GM18502 (cell line): ENCODE data around the gene ZNF845.
"Not testable (repeated sequence)": the region's sequence is repeated elsewhere in the genome, so short reads cannot be mapped to it uniquely, and the experiment has no call there.

ENCODE experiments used
- ATAC-seq: cut with Tn5 transposase; IDR thresholded peaks from one replicate; pipeline ENCODE4 v1.9.1; 2021; ENCODE audit warnings: mild to moderate bottlenecking; ENCODE audit not compliant: unreplicated experiment, poor library complexity

The ZNF845 gene

DNA sequence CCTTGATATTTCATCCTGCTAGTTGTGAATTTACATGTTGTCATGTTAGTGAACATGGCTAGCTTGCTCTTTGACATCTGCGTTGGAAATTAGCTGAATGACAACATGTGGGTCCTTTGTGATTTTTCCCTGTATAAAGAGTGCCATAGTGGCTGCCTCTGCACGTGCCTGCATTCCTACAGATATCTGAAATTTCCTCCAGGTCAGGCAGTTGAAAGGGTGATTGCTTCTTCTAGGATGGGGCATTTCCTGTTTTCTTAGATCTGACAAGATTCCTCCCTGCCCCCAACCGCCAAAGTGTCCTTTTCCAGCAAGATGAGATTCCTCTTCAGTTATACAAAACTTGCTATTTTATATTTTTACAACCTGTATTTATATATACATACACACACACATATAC, 40.7 kb downstream of the ZNF845 start:
- no peak for ATAC-seq

DNA sequence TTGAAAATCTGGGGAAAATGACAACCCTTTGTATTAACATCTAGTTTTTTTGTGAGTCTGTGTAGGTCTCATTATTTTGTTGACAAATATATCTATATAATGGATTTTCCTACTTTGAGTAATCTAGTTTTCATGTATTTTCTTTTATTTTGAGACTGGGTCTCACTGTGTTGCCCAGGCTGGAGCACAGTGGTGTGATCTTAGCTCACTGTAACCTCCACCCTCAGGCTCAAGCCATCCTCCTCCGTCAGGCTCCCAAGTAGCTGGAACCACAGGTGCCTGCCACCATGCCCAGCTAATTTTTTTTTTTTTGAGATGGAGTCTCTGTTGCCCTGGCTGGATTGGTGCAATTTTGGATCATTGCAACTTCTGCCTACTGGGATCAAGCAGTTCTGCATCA, 41.2 kb downstream of the ZNF845 start:
- ATAC-seq: no peak

DNA sequence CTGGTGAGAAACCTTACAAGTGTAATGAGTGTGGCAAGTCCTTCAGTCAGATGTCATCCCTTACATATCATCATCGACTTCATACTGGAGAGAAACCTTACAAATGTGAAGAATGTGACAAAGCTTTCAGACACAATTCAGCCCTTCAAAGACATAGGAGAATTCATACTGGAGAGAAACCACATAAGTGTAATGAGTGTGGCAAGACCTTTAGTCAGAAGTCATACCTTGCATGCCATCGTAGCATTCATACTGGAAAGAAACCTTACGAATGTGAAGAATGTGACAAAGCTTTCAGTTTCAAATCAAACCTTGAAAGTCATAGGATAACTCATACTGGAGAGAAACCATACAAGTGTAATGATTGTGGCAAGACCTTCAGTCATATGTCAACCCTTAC, 47.8 kb downstream of the ZNF845 start:
- ATAC-seq: no peak

DNA sequence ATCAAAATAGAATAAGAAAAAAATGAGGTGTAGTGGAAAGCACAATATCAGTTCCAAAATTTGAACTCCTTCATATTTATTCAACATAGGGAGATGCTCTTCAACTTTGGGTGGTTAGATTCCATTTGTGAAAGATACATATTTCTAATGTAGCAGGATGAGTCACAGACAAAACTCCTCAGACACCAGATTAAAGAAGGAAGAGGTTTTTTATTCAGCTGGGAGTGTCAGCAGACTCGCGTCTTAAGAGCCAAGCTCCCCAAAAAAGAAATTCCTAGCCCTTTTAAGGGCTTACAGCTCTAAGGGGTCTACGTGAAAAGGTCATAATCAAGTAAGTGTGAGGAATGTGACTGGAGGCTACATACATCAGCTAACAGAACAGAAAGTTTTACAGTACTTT, 54.6 kb downstream of the ZNF845 start:
- no peak for ATAC-seq

DNA sequence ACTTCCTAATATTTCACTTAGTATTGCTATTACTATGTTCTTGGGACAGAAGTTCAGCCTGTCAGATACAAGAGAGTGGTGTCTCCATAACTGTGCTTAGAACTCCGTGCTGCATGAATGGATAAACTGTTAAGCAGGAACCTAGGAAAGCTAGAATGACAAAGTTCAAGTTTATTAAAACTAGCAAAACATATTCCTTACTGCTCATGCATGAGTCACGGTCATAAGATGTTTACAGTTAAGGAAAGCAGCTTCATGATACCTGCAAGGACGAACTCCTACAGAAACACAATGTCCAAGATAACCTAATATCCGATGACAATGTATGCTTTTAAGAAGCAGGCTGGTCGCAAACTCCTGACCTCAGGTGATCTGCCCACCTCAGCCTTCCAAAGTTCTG, 55.4 kb downstream of the ZNF845 start:
- ATAC-seq: no peak

DNA sequence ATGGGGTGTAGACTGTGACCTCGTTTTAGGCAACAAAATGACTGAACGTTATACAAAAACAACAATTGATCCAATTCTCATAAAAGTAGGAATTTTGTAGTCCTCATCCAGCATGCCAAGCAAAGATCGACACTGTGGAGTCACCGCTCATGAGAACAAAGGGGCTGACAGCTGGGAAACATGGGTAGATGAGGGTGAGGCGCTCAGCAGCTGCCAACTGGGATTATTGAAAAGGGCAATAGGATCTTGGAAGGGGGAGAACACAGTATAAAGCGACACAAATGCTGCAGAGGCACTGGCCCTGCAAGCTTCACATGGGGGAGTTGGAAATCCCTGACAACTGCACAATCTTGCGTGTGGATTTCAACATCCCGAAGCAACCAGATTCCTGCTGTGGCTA, 56.0 kb downstream of the ZNF845 start:
- ATAC-seq: no peak

DNA sequence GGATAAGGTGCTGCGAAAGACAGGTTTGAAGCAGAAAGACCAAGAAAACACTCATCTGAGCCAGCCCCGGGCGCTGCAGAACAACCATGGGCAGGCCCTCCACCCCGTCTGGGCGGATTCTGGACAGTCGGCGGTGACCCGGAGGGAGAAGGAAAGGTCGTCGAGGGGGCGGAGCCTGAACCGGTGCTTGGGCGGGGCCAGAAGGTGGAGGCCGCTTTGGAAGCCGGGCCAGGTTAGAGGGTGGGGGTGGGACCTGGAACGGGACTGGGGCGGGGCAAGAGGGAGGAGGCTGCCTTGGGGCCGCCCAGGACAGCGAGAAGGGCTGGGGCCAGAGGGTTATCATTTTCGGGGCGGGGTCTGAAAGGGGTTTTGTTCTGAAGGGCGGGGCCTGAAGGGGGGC, 56.4 kb downstream of the ZNF845 start:
- ATAC-seq: no peak

DNA sequence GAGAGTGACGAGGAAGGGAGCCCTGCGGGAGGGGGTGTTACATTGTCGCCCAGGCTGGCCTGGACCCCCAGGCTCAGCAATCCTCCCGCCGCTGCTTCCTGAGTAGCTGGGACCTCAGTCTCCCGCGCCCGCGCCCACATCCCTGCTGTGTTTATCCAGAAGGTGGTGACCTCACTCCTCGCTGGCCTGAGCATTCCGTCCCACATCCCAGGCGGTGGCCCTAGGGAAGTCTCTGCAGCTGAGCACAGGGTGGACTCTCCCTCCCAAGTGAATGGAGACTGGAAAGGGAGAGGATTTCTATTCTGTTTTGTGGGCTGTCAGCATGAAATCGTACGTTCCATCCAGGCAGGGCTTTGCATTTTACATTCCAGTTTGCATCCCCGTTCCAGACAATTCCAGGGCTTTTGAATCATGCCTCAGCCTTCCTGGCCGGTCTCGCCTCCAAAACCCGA, 61.0 kb downstream of the ZNF845 start:
- ATAC-seq: no peak

DNA sequence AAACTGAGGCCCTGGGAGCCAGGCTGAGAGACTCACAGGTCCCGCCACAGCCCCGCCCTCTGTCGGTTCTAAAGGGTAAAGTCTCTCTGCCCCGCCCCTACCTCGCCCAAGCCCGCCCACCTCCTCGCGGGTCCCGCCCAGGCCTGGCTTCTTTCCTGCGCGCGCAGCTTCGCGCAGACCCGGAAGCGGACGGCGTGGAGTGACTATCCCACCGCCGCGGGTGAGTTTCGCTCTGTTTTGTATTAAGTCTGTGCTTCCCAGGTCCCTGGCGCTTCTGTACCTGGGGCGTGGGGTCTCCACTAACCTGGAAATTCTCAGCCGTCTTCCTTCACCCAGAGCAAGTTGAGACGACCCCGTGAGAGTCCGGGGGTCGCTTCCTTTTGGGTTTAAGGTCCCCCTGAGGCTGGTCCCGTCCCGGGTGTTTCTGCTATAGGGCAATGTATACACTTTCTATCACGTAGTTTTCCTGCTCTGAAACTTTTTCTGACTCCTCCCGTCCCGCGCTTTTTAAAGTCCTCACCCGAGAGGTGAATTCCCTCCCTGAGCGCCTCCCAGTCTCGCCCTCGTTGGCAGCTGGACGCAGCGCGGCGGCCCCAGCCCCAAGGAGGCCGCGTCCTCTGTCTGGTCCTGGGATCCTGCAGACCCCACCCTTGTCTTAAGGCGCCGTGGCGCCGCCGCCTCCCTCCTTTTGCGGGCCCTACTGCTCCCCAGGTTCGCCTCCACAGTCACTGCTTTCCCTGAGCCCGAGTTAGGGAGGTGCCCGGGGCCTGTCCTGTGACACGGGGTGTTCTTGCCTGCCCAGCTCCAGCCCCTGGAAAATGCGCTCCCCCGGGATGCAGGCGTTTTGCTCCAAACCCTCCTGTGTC, 61.7 kb downstream of the ZNF845 start, which contains the start of gene ZNF765:
Gene ZNF765 (plus strand): TSS at position 176 of the 866 bp plus-strand sequence. CDS start 2,867 bp downstream, outside the sequence.
- peak; percentile 95 for ATAC-seq

DNA sequence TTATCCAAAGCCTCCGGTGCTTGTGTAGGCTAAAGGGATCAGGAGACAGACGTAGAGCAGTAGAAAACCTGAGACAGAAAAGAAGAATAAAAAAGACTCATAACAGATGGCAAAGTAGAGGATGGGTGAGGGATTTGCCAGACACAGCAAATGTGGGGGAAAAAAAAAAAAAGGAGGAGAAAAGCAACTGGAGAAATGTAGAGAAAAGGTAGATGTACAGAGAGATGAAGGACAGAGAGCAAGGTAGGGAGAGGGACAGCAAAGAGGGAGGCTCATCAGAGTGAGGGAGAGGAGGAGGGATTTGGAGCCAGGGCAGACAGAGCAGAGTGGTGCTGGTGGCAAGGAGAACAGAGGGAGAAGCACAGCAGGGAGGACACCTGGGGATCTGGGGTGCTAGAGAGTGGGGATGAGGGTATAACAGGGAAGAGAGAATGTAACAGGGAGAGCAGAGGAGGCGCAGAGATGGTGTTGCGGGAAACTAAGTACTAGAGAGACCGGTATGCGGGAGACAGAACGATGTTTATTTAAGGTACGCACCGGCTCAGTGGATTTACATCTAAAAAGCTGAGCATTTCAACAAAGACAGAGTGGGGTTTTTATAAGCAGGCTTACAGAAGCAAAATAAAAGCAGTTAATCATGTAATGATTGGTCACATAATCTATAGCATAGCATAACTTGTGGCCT, 62.4 kb downstream of the ZNF845 start:
- ATAC-seq: not testable (repeated sequence)

DNA sequence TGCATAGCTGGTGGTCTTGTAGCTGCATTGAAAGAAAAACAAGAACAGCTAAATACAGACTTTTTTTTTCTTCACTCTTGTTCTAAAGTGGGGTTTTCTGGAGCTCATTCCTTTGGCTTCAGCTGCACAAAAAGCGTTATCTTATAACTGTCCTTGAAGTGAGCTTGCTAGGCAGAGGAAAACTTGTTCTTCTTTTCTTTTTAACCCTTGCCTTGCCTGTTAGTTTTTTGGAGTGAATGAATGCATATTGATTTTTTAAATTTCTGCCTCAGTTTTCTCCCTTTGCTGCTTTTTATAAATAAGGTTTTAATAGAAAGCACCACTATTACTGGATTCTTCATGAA, 62.9 kb downstream of the ZNF845 start:
- ATAC-seq: no peak

DNA sequence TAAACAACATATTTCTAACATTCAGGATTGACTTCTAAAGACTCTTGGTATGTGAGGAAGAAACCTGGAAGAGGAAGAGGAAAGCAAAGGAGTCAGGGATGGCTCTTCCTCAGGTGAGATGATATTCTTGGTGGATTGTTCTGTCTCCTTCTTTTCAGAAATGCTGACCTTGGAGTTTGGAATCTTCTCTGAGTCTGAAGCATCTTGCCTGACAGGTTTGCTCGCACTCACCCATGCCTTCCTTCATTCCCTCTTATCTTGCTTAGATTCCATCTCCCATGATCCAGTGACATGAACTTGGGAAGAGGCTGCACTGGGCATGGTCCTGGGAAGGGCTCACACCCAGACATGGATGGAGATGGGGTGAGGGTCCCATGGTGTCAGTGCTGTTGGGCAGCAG, 64.4 kb downstream of the ZNF845 start:
- not testable (repeated sequence) for ATAC-seq
